Measurements from ENCODE around the gene CIB4.

GRCh38 chr2:26671691-26672090 lies 30.5 kb upstream of the CIB4 start:
- no peak for TF ChIP-seq POLR2A (IDR thresholded peaks at IDR 0.05)
- no peak for TF ChIP-seq CTCF (IDR thresholded peaks at IDR 0.05)

Data from ovary (tissue), 3 donors.